Activated T-helper 2 cell treated with anti-CD3 and anti-CD28 coated beads, Interferon-gamma antibody, Interleukin-2, Interleukin-4, amounts not matched to agents 10 μg/mL and 5 μg/mL and 100 μg/mL, durations not matched to agents 14 hours and 24 hours and 36 hours (primary cell): Measurements from ENCODE around the gene RNF11. TPM values are rescaled to one million over a fixed set of nuclear protein-coding genes. Genes with fewer than 3 reads are reported as not detected.
A peak's percentile ranks its signal among the peaks of the same experiment; 100 is the strongest.

Experiments used
- DNase-seq: peaks from one replicate; pipeline ENCODE4 v3.0.0; 2021; ENCODE audit warnings: low spot score
- H3K27ac Mint-ChIP-seq: one replicate; pipeline ENCODE4 v1.8.0; 2021; ENCODE audit warnings: mixed read lengths
- H3K27me3 Mint-ChIP-seq: one replicate; pipeline ENCODE4 v1.8.0; 2021; ENCODE audit warnings: low read depth, mixed read lengths
- H3K36me3 Mint-ChIP-seq: one replicate; pipeline ENCODE4 v1.8.0; 2021; ENCODE audit warnings: low read depth, mixed read lengths
- H3K4me1 Mint-ChIP-seq: one replicate; pipeline ENCODE4 v1.8.0; 2021; ENCODE audit warnings: low read depth, mixed read lengths
- H3K4me3 Mint-ChIP-seq: one replicate; pipeline ENCODE4 v1.8.0; 2021; ENCODE audit warnings: low read depth, mild to moderate bottlenecking, moderate library complexity, mixed read lengths
- H3K9me3 Mint-ChIP-seq: one replicate; pipeline ENCODE4 v1.8.0; 2021; ENCODE audit warnings: mixed read lengths
- intact Hi-C: fragments of 100-400 bp; cut with micrococcal nuclease; formaldehyde crosslinking; loops from one replicate; pipeline ENCODE4 v1.15.1; 2023
- total RNA-seq: library from RNA; stranded (reverse); gene quantifications from 2 replicates; pipeline ENCODE4 v1.2.3, GENCODE V29; 2022

Gene RNF11
- total RNA-seq, 1 donor from 2014 or later, result 65.6 TPM

GRCh38 chr1:51252366-51252765 is 16.3 kb downstream of the RNF11 start:
- Mint-ChIP-seq H3K4me3 (no peak overlapping the region), H3K36me3 (peaks cover 13% of the 10 kb centered on the region), H3K27ac (no peak overlapping the region), H3K27me3 (no peaks in the 10 kb centered on the region), H3K4me1 (peaks cover 22% of the 10 kb centered on the region), H3K9me3 (no peaks in the 10 kb centered on the region)
- intact Hi-C loops, result no loop called here
- DNase-seq, result no peak

DNA sequence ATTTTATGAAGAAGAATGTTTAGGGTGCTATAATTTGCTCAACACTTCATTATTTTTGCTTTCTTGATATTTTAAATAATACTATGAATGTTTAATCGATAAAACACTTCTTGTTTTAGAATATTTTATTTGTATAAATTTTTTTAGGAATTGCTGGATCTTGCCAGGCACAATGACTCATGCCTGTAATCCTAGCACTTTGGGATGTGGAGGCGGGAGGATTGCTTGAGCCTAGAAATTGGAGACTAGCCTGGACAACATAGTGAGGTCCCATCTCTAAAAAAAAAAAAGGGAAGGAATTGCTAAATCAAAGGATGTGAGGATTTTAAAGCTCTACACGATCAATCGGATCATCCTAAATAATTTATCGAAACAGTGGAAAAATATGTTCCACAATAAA is 17.6 kb downstream of the RNF11 start:
- intact Hi-C loops, result no loop called here
- Mint-ChIP-seq H3K27ac (no peak overlapping the region), H3K9me3 (no peaks in the 10 kb centered on the region), H3K36me3 (peaks cover 13% of the 10 kb centered on the region), H3K4me1 (peaks cover 18% of the 10 kb centered on the region), H3K4me3 (no peak overlapping the region), H3K27me3 (no peaks in the 10 kb centered on the region)
- DNase-seq, result no peak

- H3K27me3 Mint-ChIP-seq, result no peaks in the 10 kb centered on the region
- no peak for DNase-seq
- intact Hi-C loops, result no loop called here
- H3K27ac Mint-ChIP-seq, result no peak overlapping the region
- no peaks in the 10 kb centered on the region for H3K9me3 Mint-ChIP-seq
- H3K4me3 Mint-ChIP-seq, result no peak overlapping the region
- H3K36me3 Mint-ChIP-seq, result peaks cover 13% of the 10 kb centered on the region
- H3K4me1 Mint-ChIP-seq, result peaks cover 29% of the 10 kb centered on the region
These were observed 19.3 kb downstream of the RNF11 start for GRCh38 chr1:51255331-51255730.

- H3K4me3 Mint-ChIP-seq, result no peak overlapping the region
- intact Hi-C loops, result no loop called here
- no peak overlapping the region for H3K27ac Mint-ChIP-seq
- DNase-seq, result no peak
- no peaks in the 10 kb centered on the region for H3K9me3 Mint-ChIP-seq
- peaks cover 13% of the 10 kb centered on the region for H3K36me3 Mint-ChIP-seq
- no peaks in the 10 kb centered on the region for H3K27me3 Mint-ChIP-seq
- H3K4me1 Mint-ChIP-seq, result peaks cover 73% of the 10 kb centered on the region
These were observed 27.2 kb downstream of the RNF11 start for GRCh38 chr1:51263147-51263877.

DNA sequence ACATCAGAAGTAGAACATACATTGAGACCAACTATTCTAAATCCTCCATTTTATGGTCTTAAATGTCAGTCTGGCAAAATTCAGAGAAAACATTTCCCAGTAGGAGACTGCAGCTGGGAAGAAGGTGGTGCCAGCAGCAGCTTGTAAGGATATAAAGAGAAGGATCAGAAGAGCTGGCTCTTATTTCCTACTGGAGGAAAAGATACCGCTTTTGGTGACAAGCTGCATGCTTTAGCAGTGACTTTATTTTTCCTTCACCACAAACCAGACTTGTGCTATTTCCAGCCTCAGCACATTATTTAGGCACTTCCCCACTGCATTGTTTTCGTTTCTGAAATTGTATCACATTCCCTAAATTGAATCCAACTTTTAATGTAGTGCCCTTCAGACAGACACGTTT is 28.4 kb downstream of the RNF11 start:
- Mint-ChIP-seq H3K9me3 (no peaks in the 10 kb centered on the region), H3K27me3 (no peaks in the 10 kb centered on the region), H3K4me1 (peaks cover 71% of the 10 kb centered on the region), H3K36me3 (peaks cover 23% of the 10 kb centered on the region), H3K4me3 (no peak overlapping the region), H3K27ac (peak overlapping the region; percentile 2)
- no peak for DNase-seq
- intact Hi-C loops, result no loop called here

- Mint-ChIP-seq H3K36me3 (peaks cover 33% of the 10 kb centered on the region), H3K27me3 (no peaks in the 10 kb centered on the region), H3K27ac (peak overlapping the region; percentile 14), H3K4me3 (no peak overlapping the region), H3K4me1 (peaks cover 67% of the 10 kb centered on the region), H3K9me3 (no peaks in the 10 kb centered on the region)
- no peak for DNase-seq
- intact Hi-C loops, result loop anchor here (2.0 kb wide), 1 partner anchor 51 kb away; no protein-coding TSS in a partner anchor
These were observed 29.5 kb downstream of the RNF11 start for GRCh38 chr1:51265618-51266017.

DNA sequence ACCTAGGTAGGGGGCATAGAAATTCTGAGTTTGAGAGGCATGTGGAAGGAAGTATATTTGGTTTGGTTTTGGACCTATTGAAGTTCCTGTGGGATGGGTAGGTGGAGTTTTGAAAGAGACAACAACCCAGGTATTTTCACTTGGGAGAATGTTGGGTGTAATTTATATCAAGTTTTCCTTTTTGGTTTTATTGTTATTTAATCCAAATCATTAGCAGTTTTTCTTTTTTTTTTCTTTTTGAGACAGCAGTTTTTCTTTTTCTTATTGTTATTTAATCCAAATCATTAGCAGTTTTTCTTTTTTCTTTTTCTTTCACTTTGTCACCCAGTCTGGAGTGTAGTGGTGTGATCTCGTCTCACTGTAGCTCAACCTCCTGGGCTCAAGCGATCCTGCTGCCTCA is 30.1 kb downstream of the RNF11 start:
- no peak overlapping the region for H3K4me3 Mint-ChIP-seq
- H3K9me3 Mint-ChIP-seq, result no peaks in the 10 kb centered on the region
- peak overlapping the region; percentile 30 for H3K27ac Mint-ChIP-seq
- peaks cover 39% of the 10 kb centered on the region for H3K36me3 Mint-ChIP-seq
- intact Hi-C loops, result loop anchor here (2.0 kb wide), 1 partner anchor 51 kb away; no protein-coding TSS in a partner anchor
- H3K27me3 Mint-ChIP-seq, result no peaks in the 10 kb centered on the region
- H3K4me1 Mint-ChIP-seq, result peaks cover 68% of the 10 kb centered on the region
- DNase-seq, result no peak

GRCh38 chr1:51266791-51267190 is 30.7 kb downstream of the RNF11 start:
- Mint-ChIP-seq H3K27ac (no peak overlapping the region), H3K4me3 (no peak overlapping the region), H3K9me3 (no peaks in the 10 kb centered on the region), H3K4me1 (peaks cover 68% of the 10 kb centered on the region), H3K27me3 (no peaks in the 10 kb centered on the region), H3K36me3 (peaks cover 45% of the 10 kb centered on the region)
- intact Hi-C loops, result loop anchor here (2.0 kb wide), 1 partner anchor 52 kb away; no protein-coding TSS in a partner anchor
- no peak for DNase-seq

DNA sequence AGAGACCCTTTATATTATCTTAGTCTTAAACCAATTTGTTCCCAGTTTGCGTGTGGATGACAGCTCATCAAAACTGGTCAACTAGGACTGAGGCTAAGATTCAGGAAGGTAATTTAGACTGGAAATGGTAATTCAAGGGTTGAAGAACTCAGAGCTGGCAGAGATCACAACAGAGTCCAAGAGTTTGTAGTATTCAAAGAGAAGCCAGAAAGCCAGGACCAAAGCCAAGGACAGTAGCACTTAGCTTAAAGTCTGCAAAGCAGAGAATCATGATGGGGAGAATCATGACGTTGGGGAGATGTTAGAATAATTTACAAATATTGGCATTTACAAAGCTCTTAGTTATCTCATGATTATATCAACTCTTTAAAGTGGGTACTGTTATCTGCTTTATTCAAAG is 32.6 kb downstream of the RNF11 start:
- DNase-seq, result no peak
- Mint-ChIP-seq H3K4me3 (peak overlapping the region; percentile 14), H3K9me3 (no peaks in the 10 kb centered on the region), H3K36me3 (peaks cover 51% of the 10 kb centered on the region), H3K4me1 (peaks cover 67% of the 10 kb centered on the region), H3K27me3 (no peaks in the 10 kb centered on the region), H3K27ac (peak overlapping the region; percentile 44)
- intact Hi-C loops, result loop anchor here (1.0 kb wide), 1 partner anchor 14 kb away; no protein-coding TSS in a partner anchor

DNA sequence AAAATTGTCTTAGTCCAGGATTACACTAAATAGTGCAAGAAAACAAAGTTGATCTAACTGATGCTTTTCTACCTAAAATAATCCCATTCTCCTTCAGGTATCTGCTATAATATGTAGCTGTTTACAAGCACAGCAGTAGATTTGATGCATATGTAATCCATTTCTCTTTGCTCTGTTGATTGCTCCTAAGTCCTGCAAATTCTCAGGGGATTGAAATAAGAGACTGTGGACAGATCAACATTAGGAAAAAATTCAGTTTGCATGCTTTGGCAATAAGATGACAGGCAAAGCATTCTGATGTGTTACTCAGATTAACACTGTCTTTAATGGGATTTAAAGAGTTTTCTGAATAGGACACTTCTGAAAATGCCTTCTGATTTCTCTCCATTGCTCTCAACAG is 34.7 kb downstream of the RNF11 start:
- intact Hi-C loops, result no loop called here
- Mint-ChIP-seq H3K27me3 (no peaks in the 10 kb centered on the region), H3K4me1 (peaks cover 54% of the 10 kb centered on the region), H3K27ac (no peak overlapping the region), H3K9me3 (no peaks in the 10 kb centered on the region), H3K4me3 (no peak overlapping the region), H3K36me3 (peaks cover 62% of the 10 kb centered on the region)
- DNase-seq, result no peak

DNA sequence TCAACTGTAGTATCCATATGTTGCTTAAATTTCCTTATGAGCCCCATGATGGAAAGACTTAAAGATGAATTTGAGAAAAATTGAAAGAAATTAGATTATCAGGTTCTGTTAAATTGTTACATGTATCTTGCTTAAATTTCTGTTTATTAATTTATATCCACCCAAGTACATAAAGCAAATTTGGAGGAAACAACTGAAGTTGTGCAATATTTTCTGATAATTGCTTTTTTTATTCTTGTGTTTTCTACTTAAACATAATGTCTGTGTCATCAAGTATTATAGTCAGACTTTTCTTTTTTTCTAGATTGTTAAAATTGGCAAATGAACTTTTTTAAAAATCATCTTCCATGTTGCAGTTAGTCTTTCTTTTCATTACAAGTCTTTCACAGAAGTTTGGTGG is 36.8 kb downstream of the RNF11 start:
- H3K36me3 Mint-ChIP-seq, result peaks cover 71% of the 10 kb centered on the region
- peaks cover 34% of the 10 kb centered on the region for H3K4me1 Mint-ChIP-seq
- no peak overlapping the region for H3K4me3 Mint-ChIP-seq
- H3K9me3 Mint-ChIP-seq, result no peaks in the 10 kb centered on the region
- no peaks in the 10 kb centered on the region for H3K27me3 Mint-ChIP-seq
- intact Hi-C loops, result no loop called here
- no peak overlapping the region for H3K27ac Mint-ChIP-seq
- no peak for DNase-seq

DNA sequence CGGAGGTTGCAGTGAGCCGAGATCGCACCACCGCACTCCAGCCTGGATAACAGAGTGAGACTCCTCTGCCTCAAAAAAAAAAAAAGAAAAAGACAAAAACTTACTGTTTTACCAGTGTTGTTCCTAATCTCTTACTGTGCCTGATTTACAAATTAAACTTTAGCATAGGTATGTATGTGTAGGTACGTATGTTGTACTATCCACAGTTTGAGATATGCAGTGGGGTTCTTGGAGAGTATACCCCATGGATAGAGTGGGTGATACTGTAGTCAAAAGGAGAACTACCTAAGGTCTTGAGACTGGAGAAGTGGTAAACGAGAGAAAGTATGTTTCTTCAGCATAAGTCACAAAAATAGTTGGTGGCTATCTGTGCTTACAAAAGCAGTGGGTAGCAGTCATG is 38.6 kb downstream of the RNF11 start:
- H3K4me1 Mint-ChIP-seq, result peaks cover 24% of the 10 kb centered on the region
- DNase-seq, result no peak
- intact Hi-C loops, result no loop called here
- H3K4me3 Mint-ChIP-seq, result no peak overlapping the region
- H3K27ac Mint-ChIP-seq, result no peak overlapping the region
- H3K36me3 Mint-ChIP-seq, result peaks cover 61% of the 10 kb centered on the region
- H3K9me3 Mint-ChIP-seq, result no peaks in the 10 kb centered on the region
- no peaks in the 10 kb centered on the region for H3K27me3 Mint-ChIP-seq

- Mint-ChIP-seq H3K4me1 (peaks cover 26% of the 10 kb centered on the region), H3K27me3 (no peaks in the 10 kb centered on the region), H3K36me3 (peaks cover 58% of the 10 kb centered on the region), H3K4me3 (no peak overlapping the region), H3K27ac (no peak overlapping the region), H3K9me3 (no peaks in the 10 kb centered on the region)
- DNase-seq, result no peak
- intact Hi-C loops, result no loop called here
These were observed 40.2 kb downstream of the RNF11 start for GRCh38 chr1:51276286-51276685.
